ENCODE data around the gene TBC1D22A.

Gene TBC1D22A

DNA sequence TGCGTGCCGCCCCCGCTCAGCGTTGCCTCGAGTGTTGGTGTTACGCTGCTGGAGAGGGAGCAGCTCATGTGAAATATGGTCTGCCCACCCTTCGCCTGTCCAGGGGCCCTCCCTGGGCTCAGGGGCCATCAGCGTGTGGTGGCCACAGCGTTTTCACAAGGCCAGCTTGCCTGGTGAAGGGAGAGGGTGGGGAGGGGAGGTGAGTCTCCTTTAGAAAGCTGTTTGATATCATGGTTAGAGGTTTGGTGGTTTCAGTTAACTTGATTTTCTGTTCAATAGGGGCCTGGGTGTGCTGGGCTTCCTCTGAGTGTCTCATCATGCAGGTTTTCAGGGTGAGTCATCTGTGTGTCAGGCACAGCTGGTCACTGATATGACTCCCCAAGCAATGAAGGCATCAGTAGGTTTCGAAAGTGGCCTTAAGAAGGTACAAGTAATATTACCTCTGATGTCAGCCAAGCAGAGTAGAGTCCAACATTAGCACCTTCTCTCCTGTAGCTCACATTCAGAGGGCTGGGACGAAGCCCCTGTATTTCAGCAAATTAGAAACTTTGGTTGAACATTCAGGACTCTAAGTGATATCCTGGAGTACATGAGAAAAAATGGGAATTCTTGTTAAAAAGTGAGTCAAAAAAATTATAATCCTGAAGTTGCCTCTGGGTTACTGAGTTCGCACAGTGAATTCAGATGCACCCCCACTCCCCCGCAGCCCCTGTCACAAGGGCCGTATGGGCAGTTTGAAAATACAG lies 172.5 kb downstream of the TBC1D22A start:
- DNase-seq (ENCODE audit: low read depth in 3 of 3), result peak in 2 of 3 donors; percentile 24 to 25

- DNase-seq (ENCODE audit: low read depth in 3 of 3), result no peak
These were observed 173.3 kb downstream of the TBC1D22A start for GRCh38 chr22:46935506-46936377.

DNA sequence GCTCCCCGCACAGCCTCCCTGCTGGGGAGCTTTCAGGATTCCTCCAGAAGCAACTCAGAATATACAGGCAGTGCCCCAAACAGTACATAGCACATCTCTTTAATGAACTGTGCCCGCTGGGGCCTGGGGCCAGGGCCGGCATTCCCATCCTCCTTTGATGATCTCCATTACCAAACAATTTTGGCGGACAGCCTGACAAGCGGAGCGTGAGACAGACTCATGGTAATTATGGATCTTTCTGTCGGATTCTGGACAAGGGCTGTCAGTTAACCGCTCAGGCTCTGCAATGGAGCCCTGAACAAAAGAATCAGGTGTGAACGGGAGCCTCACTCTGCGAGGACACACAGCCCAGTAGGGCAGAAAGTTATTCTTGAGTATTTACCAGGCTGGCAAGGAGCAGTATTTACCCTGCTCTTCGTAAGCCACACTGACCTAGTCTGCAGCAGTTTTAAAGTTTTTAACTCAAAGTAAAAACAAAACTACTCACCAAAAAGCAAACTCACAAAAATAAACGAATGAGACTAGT lies 174.0 kb downstream of the TBC1D22A start:
- no peak for DNase-seq (ENCODE audit: low read depth in 3 of 3)

- DNase-seq (ENCODE audit: low read depth in 3 of 3), result no peak
These were observed 174.7 kb downstream of the TBC1D22A start for GRCh38 chr22:46937185-46937584.

DNA sequence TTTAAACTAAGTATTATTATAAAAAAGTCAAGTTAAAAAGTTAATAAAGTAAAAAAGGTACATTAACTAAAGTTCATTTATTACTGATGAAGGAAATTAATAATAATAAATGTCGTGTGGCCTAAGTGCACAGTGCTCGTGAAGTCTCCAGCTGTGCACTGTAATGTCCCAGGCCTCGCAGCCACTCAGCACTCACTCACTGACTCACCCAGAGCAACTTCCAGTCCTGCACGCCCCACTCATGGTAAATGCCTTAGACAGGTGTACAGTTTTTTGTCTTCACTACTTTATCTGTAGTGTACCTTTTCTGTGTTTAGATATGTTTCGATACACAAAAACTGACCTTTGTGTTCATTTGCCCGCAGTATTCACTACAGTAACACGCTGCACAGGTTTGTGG lies 175.5 kb downstream of the TBC1D22A start:
- DNase-seq (ENCODE audit: low read depth in 3 of 3), result no peak

GRCh38 chr22:46941968-46942798 lies 179.7 kb downstream of the TBC1D22A start:
- DNase-seq (ENCODE audit: low read depth in 3 of 3), result no peak

- DNase-seq (ENCODE audit: low read depth in 3 of 3), result no peak
These were observed 180.6 kb downstream of the TBC1D22A start for GRCh38 chr22:46942799-46943785.

- no peak for DNase-seq (ENCODE audit: low read depth in 3 of 3)
These were observed 183.0 kb downstream of the TBC1D22A start for GRCh38 chr22:46945481-46945880.

DNA sequence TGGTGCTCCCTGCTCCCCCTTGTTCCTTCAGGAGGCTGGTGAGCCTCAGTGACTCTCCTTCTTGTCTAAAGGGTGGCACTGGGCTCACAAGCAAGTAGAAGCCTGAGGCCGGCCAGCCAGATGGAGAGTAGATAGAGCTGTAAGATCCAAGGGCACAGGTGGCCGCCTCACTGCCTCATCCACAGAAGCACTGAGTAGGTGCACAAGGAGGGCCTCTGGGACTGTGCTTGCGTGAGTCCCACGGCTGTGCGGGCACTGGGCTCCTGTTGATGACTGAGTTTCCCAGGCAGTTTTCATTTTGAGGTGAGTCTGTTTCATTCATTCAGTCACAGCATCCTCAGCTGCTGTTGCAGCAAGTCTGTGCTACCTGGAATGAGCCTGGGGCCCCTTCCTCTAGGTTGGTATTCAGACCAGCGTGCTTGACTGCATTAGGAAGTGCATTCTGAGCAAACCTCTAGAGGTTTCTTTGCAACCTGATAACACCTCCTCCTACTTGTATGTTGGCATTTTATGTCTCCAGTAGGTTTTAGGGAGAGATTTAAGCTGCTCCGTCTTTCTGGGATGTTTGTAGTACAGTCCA lies 184.0 kb downstream of the TBC1D22A start:
- no peak for DNase-seq (ENCODE audit: low read depth in 3 of 3)

DNA sequence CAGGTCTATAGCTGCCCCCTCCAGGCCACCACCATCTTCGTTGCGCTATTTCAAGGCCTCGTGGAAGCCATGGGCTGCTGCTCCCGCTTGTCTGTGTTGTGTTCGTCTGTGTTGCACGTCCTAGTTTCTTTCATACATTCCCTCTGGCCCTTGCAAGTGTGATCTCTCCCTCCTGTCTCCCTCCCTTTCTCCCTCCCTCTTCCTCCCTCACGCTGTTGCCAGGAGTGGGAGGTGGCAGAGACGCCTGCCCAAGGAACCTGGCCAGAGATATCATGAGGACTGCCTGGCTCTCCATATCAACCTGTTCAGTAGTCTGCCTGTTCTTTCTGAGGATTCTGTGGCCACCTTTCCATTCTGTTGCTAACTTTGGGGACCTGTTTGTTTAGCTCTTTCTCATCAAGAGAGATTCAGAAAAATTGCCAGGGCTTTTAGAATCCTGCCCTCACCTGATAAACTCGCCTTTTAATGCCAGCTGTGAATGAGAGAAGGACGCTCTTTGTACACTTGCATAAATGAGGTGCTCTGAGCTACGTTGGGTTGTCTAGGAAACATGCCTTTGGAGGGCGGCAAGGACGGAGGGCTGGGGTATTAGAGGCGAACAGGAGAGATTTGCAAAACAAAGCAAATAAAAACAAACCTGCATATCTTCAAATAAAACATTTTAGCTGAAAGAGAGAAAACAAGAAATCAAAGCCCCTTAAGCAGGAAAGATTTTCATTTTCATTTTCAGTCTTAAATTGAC lies 185.2 kb downstream of the TBC1D22A start:
- no peak for DNase-seq (ENCODE audit: low read depth in 3 of 3)

DNA sequence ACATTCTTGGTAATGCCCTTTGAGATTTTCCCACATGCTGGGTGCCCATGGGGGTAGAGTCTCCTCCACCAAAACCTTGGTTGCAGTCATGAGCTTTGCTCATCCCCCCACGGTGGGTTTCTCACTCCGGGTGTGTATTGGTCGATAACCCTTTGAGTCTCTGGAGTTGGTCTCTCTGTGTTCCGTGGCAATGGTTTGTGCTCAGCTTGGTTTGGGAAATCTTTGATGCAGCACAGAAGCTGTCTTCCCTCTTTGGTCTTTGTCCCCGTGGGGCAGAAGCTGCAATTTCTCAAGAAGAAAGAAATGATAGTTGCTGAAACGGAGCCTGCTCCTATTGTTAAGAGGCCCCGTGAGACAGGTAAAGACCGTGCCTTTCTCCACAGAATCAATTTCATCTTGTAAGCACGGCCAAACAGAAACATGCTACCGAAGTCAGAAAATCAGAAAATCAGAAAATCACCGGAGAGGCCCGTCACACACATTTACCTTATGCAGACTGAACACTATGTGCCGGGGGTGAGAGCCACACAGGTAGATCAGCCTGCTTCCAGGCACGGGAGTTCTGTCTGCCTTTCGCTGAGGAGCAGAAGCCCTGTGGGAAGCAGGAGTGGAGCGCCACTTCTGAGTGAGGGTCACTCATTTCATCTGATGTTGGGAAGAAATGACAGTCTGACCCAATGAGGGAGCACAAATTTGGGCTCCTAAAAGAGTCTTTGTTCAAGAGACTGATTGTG lies 186.1 kb downstream of the TBC1D22A start:
- no peak for DNase-seq (ENCODE audit: low read depth in 3 of 3)

GRCh38 chr22:46951350-46951749 lies 188.9 kb downstream of the TBC1D22A start:
- no peak for DNase-seq (ENCODE audit: low read depth in 3 of 3)

GRCh38 chr22:46951973-46952372 lies 189.5 kb downstream of the TBC1D22A start:
- DNase-seq (ENCODE audit: low read depth in 3 of 3), result no peak

GRCh38 chr22:46953968-46954765 lies 191.7 kb downstream of the TBC1D22A start:
- DNase-seq (ENCODE audit: low read depth in 3 of 3), result no peak

DNA sequence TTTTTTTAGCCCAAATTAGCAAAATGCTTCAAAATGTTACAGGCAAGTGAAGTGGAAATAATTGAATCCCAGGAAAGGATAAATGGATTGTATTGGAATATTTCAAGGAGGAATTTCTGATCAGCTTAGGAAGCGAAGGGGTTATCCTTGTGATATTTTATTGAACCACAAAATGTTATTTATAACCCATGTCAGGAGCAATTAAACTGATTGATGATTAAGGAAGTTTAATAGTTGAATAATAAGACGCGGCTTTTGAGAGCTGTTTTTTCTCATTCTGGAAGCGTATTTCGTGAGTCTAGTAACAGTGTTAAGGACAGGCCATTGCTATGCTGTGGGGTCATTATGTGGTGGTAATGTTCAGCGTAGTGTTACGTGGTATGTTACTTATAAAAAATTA lies 192.3 kb downstream of the TBC1D22A start:
- no peak for DNase-seq (ENCODE audit: low read depth in 3 of 3)

DNA sequence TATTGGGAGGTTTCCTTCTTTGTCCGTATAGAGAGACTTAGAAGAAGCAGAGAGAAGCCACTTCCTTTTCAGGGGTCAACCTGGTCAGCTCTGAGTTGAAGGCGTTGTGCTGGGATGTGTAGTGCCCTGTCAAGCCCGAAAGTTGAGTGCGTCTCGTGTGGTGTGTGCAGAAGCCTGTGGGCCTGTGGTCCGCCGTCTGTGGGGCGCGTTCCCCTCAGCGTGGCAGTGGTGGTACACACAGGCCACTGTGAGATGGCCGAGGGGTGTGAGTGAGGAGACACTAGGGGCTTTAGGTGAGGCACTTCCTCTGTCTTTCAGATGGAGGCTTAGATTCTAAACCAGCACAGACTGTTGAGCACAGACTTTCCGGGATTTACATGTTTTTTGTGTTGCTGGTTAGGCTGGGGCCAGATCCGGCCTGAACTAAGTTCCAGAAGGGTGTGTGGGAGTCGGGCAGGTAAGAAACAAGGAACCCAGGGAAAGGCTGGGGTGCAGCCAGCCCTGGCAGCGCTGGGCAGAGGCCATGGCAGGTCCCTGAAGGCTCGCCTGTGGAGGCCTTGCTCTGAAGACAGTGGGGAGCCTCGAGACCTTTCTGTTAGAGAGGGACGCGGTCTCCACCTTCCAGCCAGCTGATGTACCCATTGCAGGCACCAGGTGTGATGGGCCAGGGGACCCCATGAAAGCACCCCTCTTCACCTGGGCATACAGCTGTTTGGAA lies 194.2 kb downstream of the TBC1D22A start:
- no peak for DNase-seq (ENCODE audit: low read depth in 3 of 3)

DNA sequence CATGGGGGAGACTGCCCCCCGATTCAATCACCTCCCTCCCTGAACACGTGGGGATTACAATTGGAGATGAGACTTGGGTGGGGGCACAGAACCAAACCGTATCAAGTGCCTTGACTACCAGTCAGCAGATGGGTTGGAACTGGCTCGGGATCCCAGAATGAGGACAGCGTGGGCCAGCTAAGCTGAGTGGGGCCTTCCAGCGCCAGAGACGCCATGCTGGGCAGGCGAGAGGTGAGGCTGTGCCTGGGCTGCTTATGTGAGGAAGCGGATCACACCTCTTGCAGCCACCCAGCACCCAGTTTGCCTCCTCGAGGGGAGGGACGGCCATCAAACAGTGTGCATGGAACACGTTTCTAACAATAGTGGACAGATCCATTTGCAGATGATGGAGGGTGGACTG lies 195.1 kb downstream of the TBC1D22A start:
- no peak for DNase-seq (ENCODE audit: low read depth in 3 of 3)

Measured in stimulated activated CD4-positive, alpha-beta T cell treated with anti-CD3 and anti-CD28 coated beads, TNF-alpha, amount 100 ng/mL, for 48 hours (primary cell).